ENCODE data around the gene RNPEPL1.

RNPEPL1 gene

GRCh38 chr2:240574386-240575100 is 6.3 kb downstream of the RNPEPL1 start:
- Histone ChIP-seq H3K27ac (replicated peaks) (no peak overlapping the region), H3K27me3 (ENCODE audit: insufficient read depth, poor library complexity, severe bottlenecking) (no peaks in the 10 kb centered on the region), H3K4me3 (replicated peaks; ENCODE audit: insufficient read depth, low read length) (no peak overlapping the region)
- DNase-seq (ENCODE audit: low read depth in 1 of 2, low spot score in 1 of 2), result no peak
- no peak for TF ChIP-seq POLR2AphosphoS5 (IDR thresholded peaks at IDR 0.05; ENCODE audit: low read depth)
- no peak for TF ChIP-seq REST (IDR thresholded peaks at IDR 0.05; ENCODE audit: insufficient replicate concordance, low read depth)

GRCh38 chr2:240575101-240575965 is 7.0 kb downstream of the RNPEPL1 start:
- no peak overlapping the region for H3K4me3 ChIP-seq (replicated peaks; ENCODE audit: insufficient read depth, low read length)
- TF ChIP-seq REST (IDR thresholded peaks at IDR 0.05; ENCODE audit: insufficient replicate concordance, low read depth), result no peak
- TF ChIP-seq POLR2AphosphoS5 (IDR thresholded peaks at IDR 0.05; ENCODE audit: low read depth), result no peak
- no peak for TF ChIP-seq GABPA (IDR thresholded peaks at IDR 0.05; ENCODE audit: low read depth)
- no peak for TF ChIP-seq SPI1 (IDR thresholded peaks at IDR 0.05; ENCODE audit: borderline replicate concordance, low read depth)
- no peak for TF ChIP-seq CTCF (IDR thresholded peaks at IDR 0.05; ENCODE audit: insufficient read depth, low read length)
- no peak for DNase-seq (ENCODE audit: low read depth in 1 of 2, low spot score in 1 of 2)

GRCh38 chr2:240576036-240576435 is 7.8 kb downstream of the RNPEPL1 start:
- Histone ChIP-seq H3K27ac (replicated peaks) (no peak overlapping the region), H3K27me3 (ENCODE audit: insufficient read depth, poor library complexity, severe bottlenecking) (no peaks in the 10 kb centered on the region), H3K4me3 (replicated peaks; ENCODE audit: insufficient read depth, low read length) (no peak overlapping the region)
- no peak for DNase-seq (ENCODE audit: low read depth in 1 of 2, low spot score in 1 of 2)
- TF ChIP-seq GABPA (IDR thresholded peaks at IDR 0.05; ENCODE audit: low read depth) (no peak), POLR2AphosphoS5 (IDR thresholded peaks at IDR 0.05; ENCODE audit: low read depth) (no peak), REST (IDR thresholded peaks at IDR 0.05; ENCODE audit: insufficient replicate concordance, low read depth) (no peak), SPI1 (IDR thresholded peaks at IDR 0.05; ENCODE audit: borderline replicate concordance, low read depth) (no peak), CTCF (IDR thresholded peaks at IDR 0.05; ENCODE audit: insufficient read depth, low read length) (no peak)

More at GRCh38 chr2:240575101-240575965, 7.0 kb downstream of the RNPEPL1 start:
- Histone ChIP-seq H3K27me3 (ENCODE audit: insufficient read depth, poor library complexity, severe bottlenecking) (no peaks in the 10 kb centered on the region), H3K27ac (replicated peaks) (no peak overlapping the region)

All from HL-60 (cell line).